ENCODE results near the gene ZNF506.

- TF ChIP-seq CTCF (conservative IDR thresholded peaks at IDR 0.05 in 1 of 2, IDR thresholded peaks at IDR 0.05 in 1 of 2; ENCODE audit: extremely low read depth in 1 of 2, insufficient read depth in 1 of 2, low read depth in 1 of 2, low read length in 2 of 2) (no peak), EZH2 (IDR thresholded peaks at IDR 0.05; ENCODE audit: borderline replicate concordance, low read length) (no peak)
These were observed 73.2 kb downstream of the ZNF506 start for GRCh38 chr19:19748249-19748938.

Data from mammary epithelial cell (primary cell).